Memory B cell (primary cell): Measurements from ENCODE around the gene MYH7.
A peak's percentile ranks its signal among the peaks of the same experiment; 100 is the strongest.
"Not testable (repeated sequence)": the region's sequence is repeated elsewhere in the genome, so short reads cannot be mapped to it uniquely, and the experiment has no call there.

Experiments used
- ATAC-seq: fragments of 150-1000 bp; cut with Tn5 transposase; 2 replicates; pipeline ENCODE4 v1.10.0; 2021; ENCODE audit warnings: low read depth, mild to moderate bottlenecking, moderate library complexity
- DNase-seq, 2 donors: peaks; one replicate each; pipeline ENCODE4 v3.0.0; 2022; ENCODE audit warnings: low spot score in 2 of 2
- H3K27ac Mint-ChIP-seq: one replicate; pipeline ENCODE4 v1.8.0; 2022; ENCODE audit warnings: mild to moderate bottlenecking, moderate library complexity, mixed read lengths
- H3K27me3 Mint-ChIP-seq: one replicate; pipeline ENCODE4 v1.8.0; 2022; ENCODE audit warnings: mixed read lengths
- H3K36me3 Mint-ChIP-seq: one replicate; pipeline ENCODE4 v1.8.0; 2022; ENCODE audit warnings: mild to moderate bottlenecking, mixed read lengths
- H3K4me1 Mint-ChIP-seq: one replicate; pipeline ENCODE4 v1.8.0; 2022; ENCODE audit warnings: mixed read lengths
- H3K4me3 Mint-ChIP-seq: one replicate; pipeline ENCODE4 v1.8.0; 2022; ENCODE audit warnings: mild to moderate bottlenecking, moderate library complexity, mixed read lengths
- H3K9me3 Mint-ChIP-seq: one replicate; pipeline ENCODE4 v1.8.0; 2022; ENCODE audit warnings: mixed read lengths

MYH7 gene

DNA sequence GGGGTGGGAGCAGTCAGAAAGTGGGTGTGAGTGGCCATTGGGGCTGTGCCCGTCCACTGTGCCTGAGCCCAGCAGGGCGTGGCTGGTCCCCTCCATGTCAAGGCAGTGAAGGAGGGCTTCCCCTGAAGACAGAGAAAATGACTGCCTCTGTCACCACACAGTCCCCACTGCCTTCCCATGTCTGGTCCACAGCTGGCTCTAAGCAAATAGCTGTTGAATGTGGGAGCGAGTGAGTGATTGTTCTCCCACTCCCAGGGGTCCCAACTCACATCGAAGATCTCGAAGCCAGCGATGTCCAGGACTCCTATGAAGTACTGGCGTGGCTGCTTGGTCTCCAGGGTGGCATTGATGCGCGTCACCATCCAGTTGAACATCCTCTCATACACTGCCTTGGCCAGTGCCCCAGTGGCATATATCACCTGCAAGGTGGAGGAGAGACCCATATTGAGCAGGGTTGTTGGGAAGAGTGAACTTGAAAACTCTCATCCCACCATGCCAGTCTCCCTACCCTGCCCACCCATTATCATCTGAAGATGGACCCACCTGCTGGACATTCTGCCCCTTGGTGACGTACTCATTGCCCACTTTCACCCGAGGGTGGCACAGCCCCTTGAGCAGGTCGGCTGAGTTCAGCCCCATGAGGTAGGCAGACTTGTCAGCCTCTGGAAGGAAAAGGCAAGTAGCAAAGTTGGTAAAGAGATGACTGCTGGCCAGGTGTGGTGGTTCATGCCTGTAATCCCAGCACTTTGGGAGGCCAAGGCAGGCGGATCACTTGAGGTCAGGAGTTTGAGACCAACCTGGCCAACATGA is 6.6 kb downstream of the MYH7 start:
- Mint-ChIP-seq H3K4me3 (no peak overlapping the region), H3K4me1 (peaks cover 5% of the 10 kb centered on the region), H3K27me3 (peaks cover 13% of the 10 kb centered on the region), H3K36me3 (no peaks in the 10 kb centered on the region), H3K9me3 (no peaks in the 10 kb centered on the region), H3K27ac (no peak overlapping the region)
- ATAC-seq (no peak), DNase-seq (no peak)

GRCh38 chr14:23425798-23426197 is 9.7 kb downstream of the MYH7 start:
- H3K27me3 Mint-ChIP-seq, DNase-seq, H3K36me3 Mint-ChIP-seq, H3K9me3 Mint-ChIP-seq, H3K4me3 Mint-ChIP-seq, H3K27ac Mint-ChIP-seq, H3K4me1 Mint-ChIP-seq: not testable (repeated sequence)
- ATAC-seq: peak; percentile 57

DNA sequence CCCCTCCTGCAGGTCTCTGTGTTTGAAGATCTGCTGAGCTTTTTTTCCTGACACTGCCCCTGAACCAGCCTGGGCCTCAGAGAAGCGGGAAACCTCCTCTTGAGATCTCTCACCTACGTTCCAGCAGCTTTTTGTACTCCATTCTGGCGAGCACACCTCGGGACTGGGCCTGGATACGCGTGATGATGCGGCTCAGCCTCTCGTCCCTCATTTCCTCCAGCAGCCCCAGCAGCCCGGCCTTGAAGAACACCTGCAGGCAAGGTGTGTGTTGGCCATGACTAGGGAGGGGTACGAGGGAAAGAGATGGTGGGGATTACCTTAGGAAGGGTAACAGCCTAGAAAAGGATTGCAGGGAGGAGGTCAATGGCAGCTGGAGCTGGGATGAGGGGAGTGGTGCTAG is 10.3 kb downstream of the MYH7 start:
- Mint-ChIP-seq H3K9me3 (no peaks in the 10 kb centered on the region), H3K36me3 (no peaks in the 10 kb centered on the region), H3K4me1 (peaks cover 5% of the 10 kb centered on the region), H3K4me3 (no peak overlapping the region), H3K27ac (no peak overlapping the region), H3K27me3 (peaks cover 3% of the 10 kb centered on the region)
- DNase-seq (no peak), ATAC-seq (no peak)

- H3K4me3 Mint-ChIP-seq: no peak overlapping the region
- H3K27me3 Mint-ChIP-seq: peaks cover 6% of the 10 kb centered on the region
- H3K4me1 Mint-ChIP-seq: peaks cover 5% of the 10 kb centered on the region
- ATAC-seq (no peak), DNase-seq (no peak)
- H3K36me3 Mint-ChIP-seq: no peaks in the 10 kb centered on the region
- H3K27ac Mint-ChIP-seq: no peak overlapping the region
- no peaks in the 10 kb centered on the region for H3K9me3 Mint-ChIP-seq
These were observed 11.8 kb downstream of the MYH7 start for GRCh38 chr14:23423657-23424056.

DNA sequence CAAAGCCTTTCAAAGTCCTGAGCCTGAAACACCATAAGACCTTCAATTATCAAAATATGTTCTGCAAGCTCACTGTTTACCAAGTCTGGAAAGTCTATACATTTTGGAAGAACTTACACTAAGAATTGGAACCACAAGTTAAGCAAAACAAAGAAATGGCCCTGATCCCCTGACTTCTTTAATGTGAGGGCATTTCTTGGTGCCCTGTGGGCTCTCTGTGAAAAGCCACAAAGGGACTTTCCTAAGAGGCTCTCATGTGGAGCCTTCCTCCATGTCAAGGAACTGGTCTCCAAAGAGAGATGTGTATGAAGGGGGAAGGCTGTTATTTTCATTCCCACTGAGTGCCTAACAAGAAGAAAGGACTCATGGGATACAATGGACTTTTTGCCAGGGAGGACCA is 13.9 kb downstream of the MYH7 start:
- ATAC-seq (no peak), DNase-seq (no peak)
- Mint-ChIP-seq H3K27ac (no peak overlapping the region), H3K27me3 (peaks cover 8% of the 10 kb centered on the region), H3K4me1 (peaks cover 2% of the 10 kb centered on the region), H3K36me3 (no peaks in the 10 kb centered on the region), H3K9me3 (no peaks in the 10 kb centered on the region), H3K4me3 (no peak overlapping the region)

DNA sequence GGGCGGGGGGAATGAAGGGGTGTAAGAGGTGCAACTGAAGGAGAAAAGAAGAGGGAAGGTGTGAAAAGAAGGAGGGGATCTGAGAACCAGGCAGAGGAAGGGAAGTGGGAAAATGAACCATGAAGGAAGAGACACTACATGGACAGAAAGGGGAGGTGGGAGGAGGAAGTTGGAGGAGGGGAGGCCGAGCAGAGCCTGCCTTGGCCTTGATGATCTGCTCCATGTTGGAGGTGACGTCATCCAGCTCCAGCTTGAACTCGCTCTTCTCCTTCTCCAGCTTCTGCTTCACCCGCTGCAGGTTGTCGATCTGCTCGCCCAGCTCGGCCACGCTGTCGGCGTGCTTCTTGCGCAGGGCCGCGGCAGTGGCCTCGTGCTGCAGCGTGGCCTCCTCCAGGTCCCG is 15.8 kb downstream of the MYH7 start:
- H3K27ac Mint-ChIP-seq, H3K9me3 Mint-ChIP-seq, H3K4me1 Mint-ChIP-seq, ATAC-seq, DNase-seq, H3K36me3 Mint-ChIP-seq, H3K4me3 Mint-ChIP-seq: not testable (repeated sequence)
- H3K27me3 Mint-ChIP-seq: peaks cover 14% of the 10 kb centered on the region

DNA sequence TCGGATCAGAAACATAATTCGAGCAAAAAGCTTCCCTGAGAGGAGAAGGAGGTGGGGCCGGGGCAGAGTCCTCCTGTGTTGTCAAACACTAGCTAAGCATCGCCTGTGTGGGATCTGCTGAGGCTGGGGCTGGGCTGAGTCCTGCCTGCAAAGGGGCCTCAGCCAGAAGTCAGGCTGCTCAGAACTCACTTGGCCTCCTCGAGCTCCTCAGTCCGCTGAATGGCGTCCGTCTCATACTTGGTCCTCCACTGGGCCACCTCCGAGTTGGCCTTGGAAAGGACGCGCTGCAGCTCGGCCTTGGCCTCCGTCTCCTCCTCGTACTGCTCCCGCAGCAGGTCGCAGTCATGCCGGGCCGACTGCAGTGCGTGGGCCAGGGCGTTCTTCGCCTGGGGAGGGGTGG is 17.4 kb downstream of the MYH7 start:
- H3K27me3 Mint-ChIP-seq: peaks cover 12% of the 10 kb centered on the region

GRCh38 chr14:23417269-23417668 is 18.2 kb downstream of the MYH7 start:
- peaks cover 12% of the 10 kb centered on the region for H3K27me3 Mint-ChIP-seq
- not testable (repeated sequence) for H3K9me3 Mint-ChIP-seq, H3K27ac Mint-ChIP-seq, DNase-seq, H3K4me3 Mint-ChIP-seq, ATAC-seq, H3K4me1 Mint-ChIP-seq, H3K36me3 Mint-ChIP-seq

More for the DNA sequence above, 17.4 kb downstream of the MYH7 start:
- Mint-ChIP-seq H3K27ac (no peak overlapping the region), H3K36me3 (no peaks in the 10 kb centered on the region), H3K4me1 (no peaks in the 10 kb centered on the region), H3K4me3 (no peak overlapping the region), H3K9me3 (no peaks in the 10 kb centered on the region)
- DNase-seq (no peak), ATAC-seq (no peak)

GRCh38 chr14:23416801-23417200 is 18.7 kb downstream of the MYH7 start:
- no peaks in the 10 kb centered on the region for H3K9me3 Mint-ChIP-seq
- H3K27me3 Mint-ChIP-seq: peaks cover 14% of the 10 kb centered on the region
- H3K27ac Mint-ChIP-seq: no peak overlapping the region
- no peaks in the 10 kb centered on the region for H3K36me3 Mint-ChIP-seq
- H3K4me3 Mint-ChIP-seq: no peak overlapping the region
- no peak for ATAC-seq
- no peak for DNase-seq
- no peaks in the 10 kb centered on the region for H3K4me1 Mint-ChIP-seq

DNA sequence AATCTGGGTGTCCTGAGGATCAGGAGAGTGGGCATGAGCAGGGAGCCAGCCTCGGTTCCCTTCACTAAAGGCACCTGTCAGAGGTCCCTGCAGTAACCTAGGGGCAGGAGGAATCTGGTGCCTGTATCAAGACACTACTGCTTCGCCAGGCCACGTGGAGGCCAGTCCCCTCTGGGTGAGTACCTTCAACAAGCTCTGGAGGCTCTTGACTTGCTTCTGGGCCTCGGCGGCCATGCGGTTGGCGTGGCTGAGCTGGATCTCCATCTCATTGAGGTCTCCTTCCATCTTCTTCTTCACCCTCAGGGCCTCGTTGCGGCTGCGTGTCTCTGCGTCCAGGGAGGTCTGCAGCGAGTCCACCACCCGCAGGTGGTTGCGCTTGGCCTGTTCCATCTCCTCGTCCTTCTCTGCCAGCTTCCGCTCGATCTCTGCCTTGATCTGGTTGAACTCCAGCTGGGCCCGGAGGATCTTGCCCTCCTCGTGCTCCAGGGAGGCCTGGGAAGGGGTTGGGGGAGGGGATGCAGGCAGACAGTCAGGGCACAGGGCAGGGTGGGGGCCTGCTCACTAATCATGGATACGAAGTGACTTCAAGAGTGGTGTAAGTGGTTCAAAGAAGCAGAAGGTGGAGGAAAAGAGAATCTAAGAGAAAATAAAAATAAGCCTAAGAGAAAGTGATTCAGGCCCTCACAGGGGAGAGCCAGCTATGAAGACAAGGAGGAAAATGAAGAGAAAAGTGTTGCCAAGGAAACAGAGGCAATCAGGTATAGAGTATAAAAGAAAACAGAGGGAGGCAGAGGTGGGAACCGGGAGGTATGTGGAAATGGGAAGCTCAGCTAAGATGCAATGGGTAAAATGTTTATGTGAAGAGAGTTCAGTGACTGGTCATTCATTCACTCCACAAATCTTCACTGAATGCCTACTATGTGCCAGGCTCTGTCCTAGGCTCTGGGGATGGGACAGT is 19.4 kb downstream of the MYH7 start:
- Mint-ChIP-seq H3K4me3 (no peak overlapping the region), H3K27ac (no peak overlapping the region), H3K4me1 (no peaks in the 10 kb centered on the region), H3K9me3 (no peaks in the 10 kb centered on the region), H3K27me3 (peaks cover 17% of the 10 kb centered on the region), H3K36me3 (no peaks in the 10 kb centered on the region)
- ATAC-seq (no peak), DNase-seq (no peak)

DNA sequence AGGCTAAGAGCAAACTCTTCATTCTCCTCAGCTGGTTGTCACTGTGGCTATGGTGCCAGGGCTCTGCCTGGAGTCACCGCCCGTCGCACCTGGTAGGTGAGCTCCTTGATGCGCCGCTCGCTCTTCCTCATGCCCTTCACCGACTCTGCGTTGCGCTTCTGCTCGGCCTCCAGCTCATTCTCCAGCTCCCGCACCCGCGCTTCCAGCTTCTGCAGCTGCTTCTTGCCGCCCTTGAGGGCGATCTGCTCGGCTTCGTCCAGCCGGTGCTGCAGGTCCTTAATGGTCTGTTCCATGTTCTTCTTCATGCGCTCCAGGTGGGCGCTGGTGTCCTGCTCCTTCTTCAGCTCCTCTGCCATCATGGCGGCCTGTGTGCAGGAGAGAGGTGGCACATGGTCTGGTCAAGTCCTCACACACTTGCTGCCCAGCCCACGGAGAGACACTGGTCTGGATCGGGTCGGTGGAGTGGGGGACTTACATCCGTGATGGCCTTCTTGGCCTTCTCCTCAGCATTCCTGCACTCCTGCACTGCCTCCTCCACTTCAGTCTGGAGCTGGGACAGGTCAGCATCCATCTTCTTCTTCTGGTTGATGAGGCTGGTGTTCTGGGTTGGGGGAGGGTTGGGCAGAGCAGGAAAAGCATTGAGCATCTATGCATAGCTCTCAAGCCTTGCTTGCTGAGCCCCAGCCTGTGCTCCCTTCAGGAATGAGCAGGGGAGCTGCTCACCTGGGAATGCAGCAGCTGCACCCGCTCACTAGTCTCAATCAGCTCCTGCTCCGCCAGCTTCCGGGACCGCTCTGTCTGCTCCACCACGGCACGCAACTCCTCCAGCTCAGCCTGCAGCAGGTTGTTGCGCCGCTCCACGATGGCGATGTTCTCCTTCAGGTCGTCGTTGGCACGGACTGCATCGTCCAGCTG is 20.3 kb downstream of the MYH7 start:
- Mint-ChIP-seq H3K4me3 (no peak overlapping the region), H3K36me3 (no peaks in the 10 kb centered on the region), H3K27ac (no peak overlapping the region), H3K9me3 (no peaks in the 10 kb centered on the region), H3K27me3 (peaks cover 25% of the 10 kb centered on the region), H3K4me1 (no peaks in the 10 kb centered on the region)
- DNase-seq (no peak), ATAC-seq (no peak)

- Mint-ChIP-seq H3K9me3 (no peaks in the 10 kb centered on the region), H3K4me3 (no peak overlapping the region), H3K27me3 (peaks cover 24% of the 10 kb centered on the region), H3K27ac (no peak overlapping the region), H3K36me3 (no peaks in the 10 kb centered on the region), H3K4me1 (no peaks in the 10 kb centered on the region)
- DNase-seq (no peak), ATAC-seq (no peak)
These were observed 21.2 kb downstream of the MYH7 start for GRCh38 chr14:23414254-23414653.

GRCh38 chr14:23413681-23414080 is 21.8 kb downstream of the MYH7 start:
- H3K27me3 Mint-ChIP-seq: peaks cover 26% of the 10 kb centered on the region
- no peaks in the 10 kb centered on the region for H3K36me3 Mint-ChIP-seq
- ATAC-seq (no peak), DNase-seq (no peak)
- H3K27ac Mint-ChIP-seq: no peak overlapping the region
- H3K4me3 Mint-ChIP-seq: no peak overlapping the region
- no peaks in the 10 kb centered on the region for H3K9me3 Mint-ChIP-seq
- no peaks in the 10 kb centered on the region for H3K4me1 Mint-ChIP-seq
